Adipose tissue (tissue), 3 donors: ENCODE results near the gene APOD. TPM values are rescaled to one million over a fixed set of nuclear protein-coding genes. Genes with fewer than 3 reads are reported as not detected.

ENCODE experiments used
- H3K27ac ChIP-seq: one replicate; pipeline ENCODE4 v1.5.1; 2013; ENCODE audit warnings: low read depth, low read length
- WGBS, 3 donors: extraction: QIAGEN DNeasy Blood & Tissue Kit; methylation state at CpG; one replicate each; pipeline ENCODE4 v1.1.7; 2013; 5-methylcytosine and 5-hydroxymethylcytosine counted together
- polyA plus RNA-seq, 3 donors: library from polyadenylated mRNA; stranded (reverse); fragments of 200-250 nt; gene quantifications; one replicate each; pipeline ENCODE4 v1.2.3, GENCODE V29; 2013
- donor health status: healthy with polysubstance abuse.
- donor health status: Bipolar disorder and iron deficiency.
- donor health status: healthy.

APOD gene
- polyA plus RNA-seq, 3 donors: 70.3 to 618 (median 602) TPM

GRCh38 chr3:195543500-195544229 lies 40.1 kb downstream of the APOD start:
- 15 to 18% (median 17%) methylated on average over 36 to 38 of the region's 38 CpGs for WGBS, 3 donors
- no peak overlapping the region for H3K27ac ChIP-seq

GRCh38 chr3:195542698-195543499 lies 40.8 kb downstream of the APOD start, which contains the start of gene PPP1R2:
TSS of gene PPP1R2 (minus strand) at chr3:195543325. CDS start at chr3:195543025, 300 bp downstream.
- 0 to 1% (median 0%) methylated on average over 93 to 95 of the region's 95 CpGs for WGBS, 3 donors

GRCh38 chr3:195542316-195542697 lies 41.4 kb downstream of the APOD start:
- no peak overlapping the region for H3K27ac ChIP-seq
- WGBS, 3 donors: 0 to 2% (median 1%) methylated on average over 5 of the region's 5 CpGs

More at GRCh38 chr3:195542698-195543499, 40.8 kb downstream of the APOD start, which contains the start of gene PPP1R2:
- H3K27ac ChIP-seq: peak within 1 kb of the TSS; percentile 79

GRCh38 chr3:195540511-195540910 lies 43.2 kb downstream of the APOD start:
- 47 to 58% (median 57%) methylated on average over 6 of the region's 6 CpGs for WGBS, 3 donors
- no peak overlapping the region for H3K27ac ChIP-seq

GRCh38 chr3:195540027-195540426 lies 43.7 kb downstream of the APOD start:
- no peak overlapping the region for H3K27ac ChIP-seq
- 79 to 82% (median 80%) methylated on average over 8 of the region's 8 CpGs for WGBS, 3 donors

GRCh38 chr3:195539479-195539878 lies 44.3 kb downstream of the APOD start:
- no peak overlapping the region for H3K27ac ChIP-seq
- WGBS, 3 donors: 88 to 94% (median 93%) methylated on average over 5 of the region's 5 CpGs

GRCh38 chr3:195537995-195538394 lies 45.7 kb downstream of the APOD start:
- no peak overlapping the region for H3K27ac ChIP-seq
- 68 to 88% (median 76%) methylated on average over 2 of the region's 2 CpGs for WGBS, 3 donors

GRCh38 chr3:195535293-195535692 lies 48.4 kb downstream of the APOD start:
- WGBS, 3 donors: 87 to 96% (median 90%) methylated on average over 5 of the region's 5 CpGs

GRCh38 chr3:195532834-195533233 lies 50.9 kb downstream of the APOD start:
- WGBS, 3 donors: 88 to 92% (median 89%) methylated on average over 7 of the region's 7 CpGs
- no peak overlapping the region for H3K27ac ChIP-seq

More at GRCh38 chr3:195535293-195535692, 48.4 kb downstream of the APOD start:
- H3K27ac ChIP-seq: no peak overlapping the region

- WGBS, 3 donors: 70 to 78% (median 70%) methylated on average over 3 of the region's 3 CpGs
- no peak overlapping the region for H3K27ac ChIP-seq
These were observed 51.4 kb downstream of the APOD start for GRCh38 chr3:195532345-195532744.

- 84 to 98% (median 85%) methylated on average over 5 of the region's 5 CpGs for WGBS, 3 donors
- no peak overlapping the region for H3K27ac ChIP-seq
These were observed 52.1 kb downstream of the APOD start for GRCh38 chr3:195531683-195532082.

GRCh38 chr3:195526492-195526891 lies 57.2 kb downstream of the APOD start:
- whole genome bisulfite sequencing, 3 donors: 92 to 97% (median 94%) methylated on average over 4 of the region's 4 CpGs

GRCh38 chr3:195524171-195524896 lies 59.4 kb downstream of the APOD start:
- no peak overlapping the region for H3K27ac ChIP-seq
- 72 to 86% (median 76%) methylated on average over 14 of the region's 14 CpGs for WGBS, 3 donors

More at GRCh38 chr3:195526492-195526891, 57.2 kb downstream of the APOD start:
- no peak overlapping the region for H3K27ac ChIP-seq

- no peak overlapping the region for H3K27ac ChIP-seq
- 56 to 67% (median 60%) methylated on average over 6 of the region's 6 CpGs for WGBS, 3 donors
These were observed 61.3 kb downstream of the APOD start for GRCh38 chr3:195522254-195523023.
